EL (cell line): ENCODE measurements around the gene CYLD.

Experiments
- DNase-seq: peaks from one replicate; pipeline ENCODE4 v3.0.0-alpha.2; 2016

Gene CYLD

DNA sequence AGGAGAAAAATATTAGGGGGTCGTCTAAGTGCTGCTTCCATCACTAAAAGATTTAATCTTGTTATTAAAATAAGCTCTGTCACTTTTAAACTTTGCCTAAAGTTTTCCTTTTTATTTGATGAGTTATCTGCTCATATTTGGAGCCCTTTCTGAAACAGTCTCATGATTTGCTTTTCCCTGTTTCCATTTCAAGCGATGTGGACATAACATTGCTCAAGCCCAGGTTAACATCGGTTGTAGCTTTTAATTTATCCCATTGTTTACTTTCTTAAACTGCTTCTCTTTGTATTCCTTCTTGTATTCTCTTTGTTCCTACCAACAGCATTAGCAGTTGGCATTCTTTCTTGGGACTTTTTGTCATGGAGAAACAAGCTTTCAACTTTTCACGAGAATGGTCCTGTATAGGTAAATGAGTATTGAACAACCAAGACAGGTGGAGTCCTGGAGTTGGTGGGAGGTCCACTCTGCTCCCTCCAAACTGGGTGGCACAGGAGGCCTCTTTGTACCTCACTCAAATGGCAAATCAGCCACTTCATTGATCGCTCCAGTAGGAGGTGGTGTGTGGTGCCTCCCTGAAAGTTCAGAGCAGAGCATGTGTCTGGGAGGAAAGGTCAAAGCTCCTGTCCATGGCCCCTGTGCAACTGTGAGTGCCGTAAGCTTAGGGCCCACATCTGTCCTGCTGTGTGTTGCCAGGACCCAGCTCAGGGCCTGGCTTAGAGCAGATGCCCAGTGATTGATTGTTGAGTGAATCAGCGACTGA, 107.0 kb downstream of the CYLD start:
- DNase-seq: no peak
